HEK293T (cell line): ENCODE data around the gene GPR152.

ENCODE experiments used
- ARNT ChIP-seq: fragments of 450-650 bp; IDR thresholded peaks from 2 replicates; pipeline ENCODE4 v1.6.1; 2017; ENCODE audit warnings: mild to moderate bottlenecking
- BHLHE40 ChIP-seq: fragments of 450-650 bp; IDR thresholded peaks from 2 replicates; pipeline ENCODE4 v1.6.1; 2016; ENCODE audit warnings: mild to moderate bottlenecking, moderate library complexity, borderline replicate concordance
- ELF4 ChIP-seq: fragments of 450-650 bp; IDR thresholded peaks from 2 replicates; pipeline ENCODE4 v1.6.1; 2017; ENCODE audit warnings: antibody characterized with exemption
- FOXA1 ChIP-seq: fragments of 450-650 bp; IDR thresholded peaks from 2 replicates; pipeline ENCODE4 v1.6.1; 2016; ENCODE audit warnings: mild to moderate bottlenecking
- FOXK2 ChIP-seq: fragments of 450-650 bp; IDR thresholded peaks from 2 replicates; pipeline ENCODE4 v1.6.1; 2016; ENCODE audit warnings: mild to moderate bottlenecking
- FOXM1 ChIP-seq: fragments of 450-650 bp; IDR thresholded peaks from 2 replicates; pipeline ENCODE4 v1.6.1; 2017; ENCODE audit warnings: mild to moderate bottlenecking, borderline replicate concordance
- HDGF ChIP-seq: fragments of 450-650 bp; IDR thresholded peaks from 2 replicates; pipeline ENCODE4 v1.6.1; 2017; ENCODE audit warnings: antibody characterized with exemption, borderline replicate concordance
- NFRKB ChIP-seq: fragments of 450-650 bp; IDR thresholded peaks from 2 replicates; pipeline ENCODE4 v1.6.1; 2016; ENCODE audit warnings: mild to moderate bottlenecking, moderate library complexity
- SP1 ChIP-seq: fragments of 450-650 bp; IDR thresholded peaks from 2 replicates; pipeline ENCODE4 v1.6.1; 2017
- SUZ12 ChIP-seq: fragments of 450-650 bp; IDR thresholded peaks from 2 replicates; pipeline ENCODE4 v1.6.1; 2016; ENCODE audit warnings: mild to moderate bottlenecking
- TARDBP ChIP-seq: fragments of 450-650 bp; IDR thresholded peaks from 2 replicates; pipeline ENCODE4 v1.6.1; 2016
- ZNF384 ChIP-seq: fragments of 450-650 bp; IDR thresholded peaks from 2 replicates; pipeline ENCODE4 v1.6.1; 2016
- TF ChIP-seq, protein P1 (sequence below): fragments of 450-650 bp; IDR thresholded peaks from 2 replicates; pipeline ENCODE4 v1.6.1; 2016

DNA sequence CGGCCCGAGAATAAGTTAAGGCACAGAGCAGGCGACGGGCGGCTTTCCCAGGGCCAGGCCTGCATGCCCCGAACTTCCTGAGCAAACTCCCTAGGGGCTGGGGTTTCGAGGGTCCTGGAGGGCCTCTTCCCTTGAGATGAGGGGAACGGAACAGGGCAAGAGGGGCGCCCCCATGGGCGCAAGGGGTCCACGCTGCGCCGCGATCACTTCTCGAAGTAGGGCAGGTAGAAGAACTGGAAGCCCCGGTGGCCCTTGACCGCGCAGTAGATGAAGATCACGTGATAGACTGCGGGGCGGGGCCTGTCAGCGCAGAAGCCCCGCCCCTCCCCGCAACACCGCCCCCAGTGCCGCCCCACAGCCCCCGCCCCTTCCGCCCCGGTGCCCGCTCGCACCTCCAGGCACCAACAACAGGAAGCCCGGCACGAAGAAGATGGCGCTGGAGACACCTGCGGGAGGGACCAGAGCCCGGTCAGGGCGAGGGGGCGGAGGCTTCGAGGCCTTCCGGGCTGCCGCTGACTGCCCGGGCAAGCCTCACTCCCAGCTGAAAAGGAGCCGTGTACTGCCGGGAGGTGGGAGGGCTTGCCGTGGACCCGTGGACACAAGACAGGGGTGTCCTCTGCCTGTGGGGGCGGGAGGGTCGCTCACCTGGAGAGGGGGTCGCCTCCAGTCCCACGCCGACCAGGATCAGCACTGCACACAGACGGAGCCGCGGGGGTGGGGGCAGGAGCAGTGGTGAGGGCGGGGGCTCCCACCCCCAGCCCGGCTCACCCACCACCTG, 12.1 kb upstream of the GPR152 start:
- TF ChIP-seq FOXA1 (no peak), ARNT (no peak), SP1 (no peak), SUZ12 (no peak), BHLHE40 (no peak), ELF4 (no peak), FOXM1 (no peak), TARDBP (no peak), ZNF384 (no peak), NFRKB (no peak), HDGF (no peak), FOXK2 (no peak)
- TF ChIP-seq, protein P1, sequence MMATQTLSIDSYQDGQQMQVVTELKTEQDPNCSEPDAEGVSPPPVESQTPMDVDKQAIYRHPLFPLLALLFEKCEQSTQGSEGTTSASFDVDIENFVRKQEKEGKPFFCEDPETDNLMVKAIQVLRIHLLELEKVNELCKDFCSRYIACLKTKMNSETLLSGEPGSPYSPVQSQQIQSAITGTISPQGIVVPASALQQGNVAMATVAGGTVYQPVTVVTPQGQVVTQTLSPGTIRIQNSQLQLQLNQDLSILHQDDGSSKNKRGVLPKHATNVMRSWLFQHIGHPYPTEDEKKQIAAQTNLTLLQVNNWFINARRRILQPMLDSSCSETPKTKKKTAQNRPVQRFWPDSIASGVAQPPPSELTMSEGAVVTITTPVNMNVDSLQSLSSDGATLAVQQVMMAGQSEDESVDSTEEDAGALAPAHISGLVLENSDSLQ, result no peak
